Kidney epithelial cell (primary cell): ENCODE data around the gene RARRES2. TPM values are rescaled to one million over a fixed set of nuclear protein-coding genes. Genes with fewer than 3 reads are reported as not detected.
"Not testable (repeated sequence)": the region's sequence is repeated elsewhere in the genome, so short reads cannot be mapped to it uniquely, and the experiment has no call there.

Experiments used
- DNase-seq: peaks from one replicate; pipeline ENCODE4 v3.0.0-alpha.2; 2010; ENCODE audit warnings: low read depth
- H3K27me3 ChIP-seq: 2 replicates; pipeline ENCODE4 v1.6.0; 2011; ENCODE audit warnings: low read length; ENCODE audit not compliant: control insufficient read depth, insufficient read depth
- H3K36me3 ChIP-seq: 2 replicates; pipeline ENCODE4 v1.5.1; 2011; ENCODE audit warnings: low read length; ENCODE audit not compliant: control insufficient read depth, insufficient read depth
- H3K4me3 ChIP-seq: 2 replicates; pipeline ENCODE4 v1.5.1; 2011; ENCODE audit warnings: low read depth, mild to moderate bottlenecking, control low read depth, low read length
- CTCF ChIP-seq: IDR thresholded peaks from 2 replicates; pipeline ENCODE4 v1.5.1; 2011; ENCODE audit warnings: mild to moderate bottlenecking, moderate library complexity, low read length, control low read depth, inconsistent platforms; ENCODE audit not compliant: insufficient read depth, poor library complexity, severe bottlenecking
- total RNA-seq: library from RNA; depleted of rRNA; stranded (reverse); fragments of >200 nt; gene quantifications from 2 replicates; pipeline ENCODE4 v1.2.3, GENCODE V29; 2015

Gene RARRES2
- total RNA-seq, 1 donor from 2014 or later = 0.38 TPM

DNA sequence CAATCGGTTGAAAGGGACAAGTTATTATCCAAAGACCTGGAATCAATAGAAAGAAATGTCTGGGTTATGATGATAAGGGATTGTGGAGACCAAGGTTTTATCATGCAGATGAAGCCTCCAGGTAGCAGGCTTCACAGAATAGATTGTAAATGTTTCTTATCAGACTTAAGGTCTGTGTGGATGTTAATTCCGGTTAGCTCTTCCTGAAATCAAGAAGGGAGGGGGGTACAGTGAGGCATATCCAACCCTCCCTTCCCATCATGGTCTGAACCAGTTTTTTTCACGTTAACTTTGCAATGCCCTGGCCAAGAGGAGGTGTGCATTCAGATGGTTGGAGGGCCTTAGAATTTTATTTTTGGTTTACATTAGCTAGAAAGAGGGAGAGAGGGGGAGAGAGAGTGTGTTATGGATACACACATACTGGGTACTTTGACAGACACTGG lies 28.0 kb downstream of the RARRES2 start:
- peaks cover 2% of the 10 kb centered on the region for H3K36me3 ChIP-seq
- no peaks in the 10 kb centered on the region for H3K27me3 ChIP-seq
- no peak for TF ChIP-seq CTCF
- no peak for DNase-seq
- no peak overlapping the region for H3K4me3 ChIP-seq

GRCh38 chr7:150312649-150313366 lies 28.6 kb downstream of the RARRES2 start:
- not testable (repeated sequence) for H3K27me3 ChIP-seq, H3K4me3 ChIP-seq, H3K36me3 ChIP-seq
- peak; percentile 52 for DNase-seq

GRCh38 chr7:150311711-150312110 lies 29.7 kb downstream of the RARRES2 start:
- no peak for TF ChIP-seq CTCF
- DNase-seq = no peak
- Histone ChIP-seq H3K4me3 (no peak overlapping the region), H3K36me3 (peaks cover 2% of the 10 kb centered on the region), H3K27me3 (no peaks in the 10 kb centered on the region)

DNA sequence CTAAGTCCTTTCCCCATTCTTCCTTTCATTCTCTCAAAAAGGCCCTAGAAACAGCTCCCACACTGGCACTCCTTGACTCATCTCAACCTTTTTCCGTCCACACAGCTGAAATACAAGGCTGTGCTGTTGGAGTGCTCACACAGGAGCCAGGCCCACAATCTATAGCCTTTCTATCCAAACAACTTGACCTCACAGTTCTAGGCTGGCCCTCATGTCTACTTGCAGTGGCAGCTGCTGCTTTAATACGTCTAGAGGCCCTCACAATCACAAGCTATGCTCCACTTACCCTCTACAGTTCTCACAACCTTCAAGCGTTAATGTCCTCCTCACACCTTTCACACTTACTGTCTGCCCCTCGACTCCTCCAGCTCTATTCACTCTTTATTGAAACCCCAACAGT lies 30.3 kb downstream of the RARRES2 start:
- no peak for DNase-seq
- no peak overlapping the region for H3K4me3 ChIP-seq
- peaks cover 2% of the 10 kb centered on the region for H3K36me3 ChIP-seq
- no peaks in the 10 kb centered on the region for H3K27me3 ChIP-seq
- no peak for TF ChIP-seq CTCF

GRCh38 chr7:150308575-150308974 lies 32.9 kb downstream of the RARRES2 start:
- no peak for TF ChIP-seq CTCF
- Histone ChIP-seq H3K36me3 (no peaks in the 10 kb centered on the region), H3K27me3 (no peaks in the 10 kb centered on the region), H3K4me3 (no peak overlapping the region)
- DNase-seq = no peak

DNA sequence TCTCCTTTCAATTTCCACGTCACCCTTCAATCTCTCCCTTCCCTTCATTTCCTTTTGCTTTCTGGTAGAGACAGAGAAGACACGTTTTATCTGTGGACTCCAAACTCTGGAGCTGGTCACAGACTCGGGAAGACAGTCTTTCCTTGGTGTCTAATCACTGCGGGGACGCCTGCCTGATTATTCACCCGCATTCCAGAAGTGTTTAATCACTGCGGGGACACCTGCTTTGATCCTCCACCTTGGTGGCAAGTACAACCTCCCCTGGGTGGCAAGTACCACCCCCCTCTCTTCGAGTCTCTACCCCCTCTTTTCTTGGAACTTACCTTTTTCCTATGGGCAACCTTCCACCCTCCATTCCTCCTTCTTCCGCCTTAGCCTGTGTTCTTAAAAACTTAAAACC lies 33.5 kb downstream of the RARRES2 start:
- H3K36me3 ChIP-seq = no peaks in the 10 kb centered on the region
- DNase-seq = no peak
- no peak for TF ChIP-seq CTCF
- no peaks in the 10 kb centered on the region for H3K27me3 ChIP-seq
- no peak overlapping the region for H3K4me3 ChIP-seq
